Parathyroid adenoma (tissue), 2 donors: ENCODE data around the gene OS9.

Source experiments
- H2AFZ ChIP-seq: fragments of 300-600 bp; sonication (generic); one replicate; pipeline ENCODE4 v1.7.0; 2017; ENCODE audit warnings: antibody characterized with exemption, mild to moderate bottlenecking
- H3K27ac ChIP-seq: fragments of 300-600 bp; sonication (generic); one replicate; pipeline ENCODE4 v1.7.0; 2017
- H3K27me3 ChIP-seq: fragments of 300-600 bp; sonication (generic); one replicate; pipeline ENCODE4 v1.7.0; 2017; ENCODE audit warnings: low read length; ENCODE audit not compliant: control insufficient read depth, insufficient read depth
- H3K36me3 ChIP-seq: fragments of 300-600 bp; sonication (generic); one replicate; pipeline ENCODE4 v1.7.0; 2017; ENCODE audit warnings: low read length; ENCODE audit not compliant: control insufficient read depth, insufficient read depth
- H3K4me1 ChIP-seq: fragments of 300-600 bp; sonication (generic); one replicate; pipeline ENCODE4 v1.7.0; 2017; ENCODE audit warnings: control low read depth
- H3K4me2 ChIP-seq: fragments of 300-600 bp; sonication (generic); one replicate; pipeline ENCODE4 v1.7.0; 2017; ENCODE audit warnings: low read length
- H3K4me3 ChIP-seq: fragments of 300-600 bp; sonication (generic); one replicate; pipeline ENCODE4 v1.7.0; 2017; ENCODE audit warnings: low read depth, low read length
- H3K79me2 ChIP-seq: fragments of 300-600 bp; sonication (generic); one replicate; pipeline ENCODE4 v1.7.0; 2017; ENCODE audit warnings: control low read depth
- H3K9ac ChIP-seq: fragments of 300-600 bp; sonication (generic); one replicate; pipeline ENCODE4 v1.7.0; 2017; ENCODE audit warnings: mild to moderate bottlenecking
- H3K9me3 ChIP-seq: fragments of 300-600 bp; sonication (generic); one replicate; pipeline ENCODE4 v1.7.0; 2017; ENCODE audit warnings: low read length; ENCODE audit not compliant: control insufficient read depth
- TF ChIP-seq, protein P1 (sequence below): fragments of 300-600 bp; sonication (generic); IDR thresholded peaks from one replicate; pipeline ENCODE4 v1.7.0; 2017; ENCODE audit warnings: antibody characterized with exemption, mild to moderate bottlenecking
- donor health status: primary hyperparathyroidism.

Gene OS9

DNA sequence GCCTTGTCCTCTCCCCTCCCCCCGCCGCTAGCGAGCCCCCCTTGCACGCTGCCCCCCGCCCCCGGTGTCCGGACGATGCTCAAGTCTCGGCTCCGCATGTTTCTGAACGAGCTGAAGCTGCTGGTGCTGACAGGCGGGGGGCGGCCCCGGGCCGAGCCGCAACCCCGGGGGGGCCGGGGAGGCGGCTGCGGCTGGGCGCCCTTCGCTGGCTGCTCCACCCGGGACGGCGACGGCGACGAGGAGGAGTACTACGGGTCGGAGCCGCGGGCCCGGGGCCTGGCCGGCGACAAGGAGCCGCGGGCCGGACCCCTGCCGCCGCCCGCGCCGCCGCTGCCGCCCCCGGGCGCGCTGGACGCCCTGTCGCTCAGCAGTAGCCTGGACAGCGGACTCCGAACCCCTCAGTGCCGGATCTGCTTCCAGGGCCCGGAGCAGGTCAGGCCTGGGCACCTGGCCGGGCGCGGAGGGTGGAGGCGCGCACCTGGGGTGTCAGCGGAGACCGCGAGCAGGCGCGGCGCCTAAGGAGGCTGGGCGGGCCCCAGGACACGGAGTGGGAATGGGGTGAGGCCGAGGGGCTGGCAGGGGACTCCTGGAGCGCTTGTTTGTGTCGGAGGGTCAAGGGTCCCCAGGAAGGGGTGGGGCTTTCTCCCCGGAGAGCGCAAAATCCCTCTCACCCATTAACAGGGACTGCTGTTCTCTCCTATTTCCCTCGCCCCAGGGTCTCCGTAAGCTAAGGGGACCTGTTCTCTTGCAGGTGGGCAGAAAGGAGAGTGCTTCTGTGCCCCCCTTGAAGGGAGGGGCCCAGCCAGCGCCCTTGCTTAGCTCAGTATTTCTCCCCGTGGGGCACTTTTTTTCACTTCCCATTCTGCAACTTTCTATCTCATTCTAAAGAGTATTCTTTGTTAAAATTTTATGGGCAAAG, 61.8 kb downstream of the OS9 start:
- Histone ChIP-seq H3K9ac (no peak overlapping the region), H3K79me2 (peaks cover 5% of the 10 kb centered on the region), H3K27me3 (no peaks in the 10 kb centered on the region), H3K9me3 (no peaks in the 10 kb centered on the region), H3K4me2 (peak overlapping the region; percentile 77), H3K36me3 (no peaks in the 10 kb centered on the region), H3K4me3 (peak overlapping the region; percentile 59), H3K27ac (no peak overlapping the region), H3K4me1 (peaks cover 9% of the 10 kb centered on the region), H2AFZ (peak overlapping the region; percentile 43)
- TF ChIP-seq, protein P1, sequence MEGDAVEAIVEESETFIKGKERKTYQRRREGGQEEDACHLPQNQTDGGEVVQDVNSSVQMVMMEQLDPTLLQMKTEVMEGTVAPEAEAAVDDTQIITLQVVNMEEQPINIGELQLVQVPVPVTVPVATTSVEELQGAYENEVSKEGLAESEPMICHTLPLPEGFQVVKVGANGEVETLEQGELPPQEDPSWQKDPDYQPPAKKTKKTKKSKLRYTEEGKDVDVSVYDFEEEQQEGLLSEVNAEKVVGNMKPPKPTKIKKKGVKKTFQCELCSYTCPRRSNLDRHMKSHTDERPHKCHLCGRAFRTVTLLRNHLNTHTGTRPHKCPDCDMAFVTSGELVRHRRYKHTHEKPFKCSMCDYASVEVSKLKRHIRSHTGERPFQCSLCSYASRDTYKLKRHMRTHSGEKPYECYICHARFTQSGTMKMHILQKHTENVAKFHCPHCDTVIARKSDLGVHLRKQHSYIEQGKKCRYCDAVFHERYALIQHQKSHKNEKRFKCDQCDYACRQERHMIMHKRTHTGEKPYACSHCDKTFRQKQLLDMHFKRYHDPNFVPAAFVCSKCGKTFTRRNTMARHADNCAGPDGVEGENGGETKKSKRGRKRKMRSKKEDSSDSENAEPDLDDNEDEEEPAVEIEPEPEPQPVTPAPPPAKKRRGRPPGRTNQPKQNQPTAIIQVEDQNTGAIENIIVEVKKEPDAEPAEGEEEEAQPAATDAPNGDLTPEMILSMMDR = no peak

DNA sequence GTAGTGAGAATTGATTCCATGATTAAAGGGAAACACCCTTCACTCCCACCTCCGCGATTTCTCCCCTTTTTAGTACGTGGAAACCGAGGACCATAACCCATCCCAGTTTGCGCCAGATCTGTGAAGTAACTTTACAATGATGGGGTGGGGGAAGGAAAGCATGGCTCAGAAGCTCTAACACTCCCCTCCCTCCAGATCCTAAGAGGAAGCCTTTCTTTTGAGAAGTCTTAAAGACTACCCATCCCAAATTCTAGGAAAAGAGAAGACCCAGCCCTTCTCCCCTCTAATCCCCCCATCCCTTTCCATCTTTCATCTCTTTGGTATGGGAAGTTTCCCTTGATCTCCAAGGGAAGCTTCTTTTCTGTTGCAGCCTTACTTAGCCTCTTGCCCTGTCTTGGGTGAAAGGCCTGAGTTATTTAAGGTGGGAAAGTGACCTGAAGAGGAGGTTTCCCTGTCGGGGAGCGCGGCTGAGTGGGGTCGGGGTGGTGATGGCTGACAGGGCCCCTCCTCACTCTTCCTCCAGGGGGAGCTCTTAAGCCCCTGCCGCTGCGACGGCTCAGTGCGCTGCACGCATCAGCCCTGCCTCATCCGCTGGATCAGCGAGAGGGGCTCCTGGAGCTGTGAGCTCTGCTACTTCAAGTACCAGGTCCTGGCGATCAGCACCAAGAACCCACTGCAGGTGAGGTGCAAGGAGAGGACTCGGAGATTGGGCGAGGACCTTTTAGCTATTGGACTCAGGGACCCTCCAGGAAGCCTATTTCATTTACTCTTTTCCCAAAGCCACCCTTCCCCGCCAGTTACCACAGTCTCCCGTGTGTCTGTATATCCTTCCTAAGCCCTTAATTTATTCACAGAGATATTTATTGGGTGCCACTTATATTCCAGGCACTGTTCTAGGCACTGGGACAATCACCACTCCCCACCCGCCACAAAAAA, 62.7 kb downstream of the OS9 start:
- no peak overlapping the region for H2AFZ ChIP-seq
- H3K9ac ChIP-seq = no peak overlapping the region
- H3K4me1 ChIP-seq = peaks cover 5% of the 10 kb centered on the region
- H3K79me2 ChIP-seq = peaks cover 5% of the 10 kb centered on the region
- H3K27ac ChIP-seq = no peak overlapping the region
- no peaks in the 10 kb centered on the region for H3K36me3 ChIP-seq
- no peaks in the 10 kb centered on the region for H3K27me3 ChIP-seq
- TF ChIP-seq, protein P1 = no peak
- no peaks in the 10 kb centered on the region for H3K9me3 ChIP-seq
- no peak overlapping the region for H3K4me2 ChIP-seq
- H3K4me3 ChIP-seq = peak overlapping the region; percentile 59

DNA sequence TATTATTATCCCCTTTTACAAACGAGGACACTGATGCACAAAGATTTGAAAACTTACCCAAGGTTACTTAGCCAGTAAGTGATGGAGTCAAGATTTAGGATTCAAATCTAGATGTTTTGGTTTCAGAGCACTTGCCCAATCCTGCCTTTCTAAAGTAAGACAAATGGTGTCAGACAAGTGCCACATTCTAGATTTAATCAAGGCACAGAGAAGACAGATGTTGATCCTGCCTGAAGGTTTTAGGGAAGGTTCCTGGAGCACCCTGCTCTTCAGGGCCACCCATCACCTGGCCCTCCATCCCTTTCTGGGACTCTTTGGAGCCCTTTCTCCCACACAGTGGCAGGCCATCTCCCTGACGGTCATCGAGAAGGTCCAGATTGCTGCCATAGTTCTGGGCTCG, 63.8 kb downstream of the OS9 start:
- Histone ChIP-seq H3K9me3 (no peaks in the 10 kb centered on the region), H3K79me2 (peaks cover 5% of the 10 kb centered on the region), H3K36me3 (no peaks in the 10 kb centered on the region), H3K27ac (no peak overlapping the region), H3K4me3 (no peak overlapping the region), H3K4me2 (no peak overlapping the region), H3K4me1 (peaks cover 4% of the 10 kb centered on the region), H3K9ac (no peak overlapping the region), H2AFZ (no peak overlapping the region), H3K27me3 (no peaks in the 10 kb centered on the region)
- TF ChIP-seq, protein P1 = no peak

DNA sequence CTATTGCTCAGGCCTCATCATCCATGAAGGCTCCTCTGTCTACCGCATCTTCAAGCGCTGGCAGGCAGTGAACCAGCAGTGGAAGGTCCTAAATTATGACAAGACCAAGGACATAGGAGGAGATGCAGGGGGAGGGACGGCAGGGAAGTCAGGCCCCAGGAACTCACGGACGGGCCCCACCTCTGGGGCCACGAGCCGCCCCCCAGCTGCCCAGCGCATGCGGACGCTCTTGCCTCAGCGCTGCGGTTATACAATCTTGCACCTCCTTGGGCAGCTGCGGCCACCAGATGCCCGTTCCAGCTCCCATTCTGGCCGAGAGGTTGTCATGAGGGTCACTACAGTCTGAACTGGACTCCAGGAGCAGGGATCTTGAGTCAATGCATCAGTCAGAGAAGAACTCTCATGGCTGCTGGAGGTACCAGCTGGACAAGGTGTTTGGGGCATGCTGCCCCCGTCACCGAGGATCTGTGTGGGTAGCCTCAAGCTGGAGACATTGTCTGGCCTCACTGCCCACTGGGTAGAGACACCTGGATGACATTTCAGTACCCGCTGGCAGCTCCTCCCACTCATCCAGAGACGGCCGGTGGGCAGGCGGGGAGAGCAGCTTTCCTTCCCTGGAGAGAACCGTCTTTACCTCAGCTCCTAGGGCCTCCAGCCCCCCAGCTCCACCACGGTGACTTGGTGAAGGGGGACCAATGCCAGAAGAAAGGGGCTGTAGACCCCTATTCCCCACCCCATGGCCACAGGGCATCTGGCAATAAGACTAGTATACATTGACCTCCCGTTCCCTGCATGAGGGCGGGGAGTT, 64.8 kb downstream of the OS9 start:
- H3K9ac ChIP-seq = no peak overlapping the region
- H3K9me3 ChIP-seq = no peaks in the 10 kb centered on the region
- no peak overlapping the region for H3K4me2 ChIP-seq
- no peak overlapping the region for H3K27ac ChIP-seq
- peaks cover 5% of the 10 kb centered on the region for H3K79me2 ChIP-seq
- H3K4me1 ChIP-seq = no peaks in the 10 kb centered on the region
- no peak overlapping the region for H3K4me3 ChIP-seq
- H3K36me3 ChIP-seq = no peaks in the 10 kb centered on the region
- H2AFZ ChIP-seq = no peak overlapping the region
- H3K27me3 ChIP-seq = no peaks in the 10 kb centered on the region
- TF ChIP-seq, protein P1 = no peak
